ENCODE results near the gene PSME1.

The PSME1 gene

DNA sequence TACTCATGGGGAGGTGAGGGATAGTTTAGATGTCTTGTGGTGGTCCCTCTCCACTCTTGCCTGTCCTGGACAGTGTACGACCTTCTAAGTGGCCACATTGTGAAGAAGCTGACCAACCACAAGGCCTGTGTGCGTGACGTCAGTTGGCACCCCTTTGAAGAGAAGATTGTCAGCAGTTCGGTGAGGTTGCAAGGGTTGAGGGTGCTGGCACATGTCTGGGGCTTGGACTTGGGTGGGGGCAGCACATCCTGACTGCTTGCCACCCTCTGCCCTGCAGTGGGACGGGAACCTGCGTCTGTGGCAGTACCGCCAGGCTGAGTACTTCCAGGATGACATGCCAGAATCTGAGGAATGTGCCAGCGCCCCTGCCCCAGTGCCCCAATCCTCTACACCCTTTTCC is 13.1 kb upstream of the PSME1 start:
- Histone ChIP-seq H3K27me3 (ENCODE audit: low read length) (no peaks in the 10 kb centered on the region), H3K9me3 (ENCODE audit: insufficient read depth, low read length) (no peaks in the 10 kb centered on the region), H3K36me3 (ENCODE audit: low read length) (no peaks in the 10 kb centered on the region), H3K27ac (ENCODE audit: low read depth, low read length) (no peak overlapping the region), H3K4me3 (ENCODE audit: insufficient read depth, low read length, poor library complexity, severe bottlenecking) (no peak overlapping the region), H4K20me1 (ENCODE audit: low read depth, low read length) (no peaks in the 10 kb centered on the region), H3K9ac (ENCODE audit: low read length) (no peak overlapping the region), H2AFZ (ENCODE audit: low read depth, low read length, severe bottlenecking) (no peak overlapping the region), H3K79me2 (ENCODE audit: insufficient read depth, low read length) (no peaks in the 10 kb centered on the region), H3K9me2 (replicated peaks; ENCODE audit: insufficient read depth, low read length) (no peaks in the 10 kb centered on the region), H3K4me2 (ENCODE audit: low read depth, low read length, poor library complexity, severe bottlenecking) (no peak overlapping the region), H3F3A (ENCODE audit: insufficient read depth) (no peaks in the 10 kb centered on the region)
- no peak for TF ChIP-seq CTCF (IDR thresholded peaks at IDR 0.05; ENCODE audit: insufficient read depth, low read length, poor library complexity, severe bottlenecking)
- no peak for TF ChIP-seq EZH2phosphoT487 (conservative IDR thresholded peaks at IDR 0.05; ENCODE audit: low read length)

DNA sequence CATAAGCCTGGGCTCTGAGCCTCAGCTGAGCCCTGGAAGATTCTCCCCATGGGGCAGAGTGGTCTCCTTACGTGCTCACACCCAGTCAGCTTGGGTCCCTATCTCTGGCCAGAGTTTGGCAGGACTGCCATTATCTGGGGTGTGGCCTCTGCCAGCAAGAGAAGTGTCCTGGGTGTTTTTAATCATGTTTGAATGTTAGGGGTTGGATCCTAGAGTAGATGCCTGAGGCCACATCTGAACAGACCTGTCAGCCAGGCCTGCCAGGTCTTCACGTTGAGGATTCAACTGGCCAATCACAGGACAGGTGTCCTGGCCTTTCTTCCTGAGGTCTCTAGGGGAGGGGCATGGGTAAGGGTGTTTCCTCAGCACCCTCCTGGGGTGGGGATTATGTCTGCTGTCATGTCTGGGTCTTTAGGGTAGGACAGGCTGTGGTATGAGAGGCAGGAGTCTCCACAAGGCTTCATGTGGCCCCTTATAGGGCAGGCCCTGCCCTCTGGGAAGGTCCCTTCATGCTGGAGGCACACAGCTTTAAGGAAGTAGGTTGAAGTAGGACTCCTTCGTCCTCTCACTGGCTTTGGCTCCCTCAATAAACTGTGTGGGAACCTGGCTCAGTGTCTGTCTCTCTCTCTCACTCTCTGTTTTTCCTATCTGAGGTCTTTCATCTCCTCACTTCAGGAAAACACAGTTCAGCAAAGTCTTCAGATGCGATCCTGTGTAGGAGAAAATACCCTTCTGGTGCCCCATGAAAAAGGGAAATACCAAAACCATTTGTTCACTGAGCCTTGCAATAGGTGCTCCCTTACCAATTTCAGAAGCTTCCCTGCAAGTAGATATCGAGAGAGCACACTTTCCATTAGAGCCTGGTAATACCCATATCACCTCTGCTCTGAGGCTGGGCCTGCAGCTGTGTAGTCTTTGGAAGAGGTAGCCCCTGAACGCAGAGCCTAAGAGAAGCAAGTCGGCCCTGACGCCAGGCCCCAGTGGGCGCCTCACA is 12.3 kb upstream of the PSME1 start:
- H3F3A ChIP-seq (ENCODE audit: insufficient read depth): no peaks in the 10 kb centered on the region; the same call in 1 of the 2 replicates
- H3K9me3 ChIP-seq (ENCODE audit: insufficient read depth, low read length): no peaks in the 10 kb centered on the region
- H3K27me3 ChIP-seq (ENCODE audit: low read length): no peaks in the 10 kb centered on the region
- no peak overlapping the region for H3K27ac ChIP-seq (ENCODE audit: low read depth, low read length)
- H4K20me1 ChIP-seq (ENCODE audit: low read depth, low read length): no peaks in the 10 kb centered on the region
- H3K36me3 ChIP-seq (ENCODE audit: low read length): no peaks in the 10 kb centered on the region
- no peak overlapping the region for H3K9ac ChIP-seq (ENCODE audit: low read length)
- no peak overlapping the region for H3K4me2 ChIP-seq (ENCODE audit: low read depth, low read length, poor library complexity, severe bottlenecking)
- H2AFZ ChIP-seq (ENCODE audit: low read depth, low read length, severe bottlenecking): no peak overlapping the region
- H3K4me3 ChIP-seq (ENCODE audit: insufficient read depth, low read length, poor library complexity, severe bottlenecking): no peak overlapping the region
- H3K79me2 ChIP-seq (ENCODE audit: insufficient read depth, low read length): no peaks in the 10 kb centered on the region
- TF ChIP-seq CTCF (IDR thresholded peaks at IDR 0.05; ENCODE audit: insufficient read depth, low read length, poor library complexity, severe bottlenecking) (no peak), EZH2phosphoT487 (conservative IDR thresholded peaks at IDR 0.05; ENCODE audit: low read length) (no peak)
- H3K9me2 ChIP-seq (replicated peaks; ENCODE audit: insufficient read depth, low read length): no peaks in the 10 kb centered on the region

DNA sequence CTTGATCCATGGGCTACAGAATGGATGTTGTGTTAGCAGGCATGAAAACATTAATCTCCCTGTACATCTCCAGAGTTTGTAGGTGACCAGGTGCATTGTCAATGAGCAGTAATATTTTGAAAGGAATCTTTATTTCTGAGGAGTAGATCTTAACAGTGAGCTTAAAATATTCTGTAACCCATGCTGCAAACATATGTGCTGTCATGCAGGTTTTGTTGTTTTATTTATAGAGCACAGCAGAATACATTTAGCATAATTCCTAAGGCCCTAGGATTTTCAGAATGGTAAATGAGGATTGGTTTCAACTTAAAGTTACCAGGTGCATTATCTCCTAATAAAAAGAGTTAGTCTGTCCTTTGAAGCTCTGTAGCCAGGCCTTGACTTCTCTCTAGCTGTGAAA is 9.1 kb upstream of the PSME1 start:
- no peak overlapping the region for H2AFZ ChIP-seq (ENCODE audit: low read depth, low read length, severe bottlenecking)
- no peaks in the 10 kb centered on the region for H3K9me3 ChIP-seq (ENCODE audit: insufficient read depth, low read length)
- no peaks in the 10 kb centered on the region for H3K9me2 ChIP-seq (replicated peaks; ENCODE audit: insufficient read depth, low read length)
- no peak overlapping the region for H3K4me2 ChIP-seq (ENCODE audit: low read depth, low read length, poor library complexity, severe bottlenecking)
- H3K27ac ChIP-seq (ENCODE audit: low read depth, low read length): no peak overlapping the region
- H3K9ac ChIP-seq (ENCODE audit: low read length): no peak overlapping the region
- H3K27me3 ChIP-seq (ENCODE audit: low read length): no peaks in the 10 kb centered on the region
- no peaks in the 10 kb centered on the region for H4K20me1 ChIP-seq (ENCODE audit: low read depth, low read length)
- no peaks in the 10 kb centered on the region; the same call in 1 of the 2 replicates for H3F3A ChIP-seq (ENCODE audit: insufficient read depth)
- no peaks in the 10 kb centered on the region for H3K79me2 ChIP-seq (ENCODE audit: insufficient read depth, low read length)
- no peak for TF ChIP-seq CTCF (IDR thresholded peaks at IDR 0.05; ENCODE audit: insufficient read depth, low read length, poor library complexity, severe bottlenecking)
- no peak for TF ChIP-seq EZH2phosphoT487 (conservative IDR thresholded peaks at IDR 0.05; ENCODE audit: low read length)
- no peak overlapping the region for H3K4me3 ChIP-seq (ENCODE audit: insufficient read depth, low read length, poor library complexity, severe bottlenecking)
- no peaks in the 10 kb centered on the region for H3K36me3 ChIP-seq (ENCODE audit: low read length)

Measured in SU-DHL-6 (cell line).